Eye (tissue), 1 donor: Measurements from ENCODE around the gene SYNE4.
A peak's percentile ranks its signal among the peaks of the same experiment; 100 is the strongest.
"Not testable (repeated sequence)": the region's sequence is repeated elsewhere in the genome, so short reads cannot be mapped to it uniquely, and the experiment has no call there.

ENCODE experiments used
- DNase-seq: peaks from one replicate; pipeline ENCODE4 v3.0.0-alpha.2; 2015

SYNE4 gene, protein sequence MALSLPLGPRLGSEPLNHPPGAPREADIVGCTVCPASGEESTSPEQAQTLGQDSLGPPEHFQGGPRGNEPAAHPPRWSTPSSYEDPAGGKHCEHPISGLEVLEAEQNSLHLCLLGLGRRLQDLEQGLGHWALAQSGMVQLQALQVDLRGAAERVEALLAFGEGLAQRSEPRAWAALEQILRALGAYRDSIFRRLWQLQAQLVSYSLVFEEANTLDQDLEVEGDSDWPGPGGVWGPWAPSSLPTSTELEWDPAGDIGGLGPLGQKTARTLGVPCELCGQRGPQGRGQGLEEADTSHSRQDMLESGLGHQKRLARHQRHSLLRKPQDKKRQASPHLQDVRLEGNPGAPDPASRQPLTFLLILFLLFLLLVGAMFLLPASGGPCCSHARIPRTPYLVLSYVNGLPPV

DNA sequence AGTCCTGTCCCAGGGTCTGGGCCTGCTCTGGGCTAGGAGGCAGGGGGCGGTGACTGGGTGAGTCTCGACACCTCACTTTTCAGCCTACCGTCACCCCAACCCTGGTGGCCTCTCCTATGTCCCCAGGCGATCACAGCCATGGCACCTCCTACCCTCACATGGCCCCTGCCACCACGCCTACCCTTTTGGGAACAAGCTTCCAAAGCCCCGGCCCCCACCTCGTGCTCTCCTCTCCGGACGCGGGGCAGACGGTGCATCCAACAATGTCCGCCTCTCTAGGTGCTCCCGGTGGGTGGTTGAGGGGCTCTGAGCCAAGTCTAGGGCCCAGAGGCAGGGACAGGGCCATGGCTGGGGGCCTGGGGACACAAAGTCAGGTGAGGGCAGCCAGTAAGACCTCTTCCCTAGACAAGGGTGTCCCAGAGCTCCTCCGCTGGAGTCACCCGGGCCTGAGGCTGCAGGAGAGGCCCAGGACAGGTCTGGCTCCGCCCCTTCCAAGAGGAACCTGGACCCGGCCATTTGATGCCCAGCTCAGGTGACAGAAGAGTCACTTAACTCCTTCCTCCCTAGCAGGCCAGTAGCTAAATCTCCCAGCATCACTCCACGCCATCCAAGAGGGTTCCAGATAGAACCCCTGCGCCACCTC lies at the start of gene SYNE4:
SYNE4 (minus strand) TSS at position 478 of the 643 bp plus-strand sequence; CDS start at position 346, 132 bp downstream.
- DNase-seq: peak; percentile 13

DNA sequence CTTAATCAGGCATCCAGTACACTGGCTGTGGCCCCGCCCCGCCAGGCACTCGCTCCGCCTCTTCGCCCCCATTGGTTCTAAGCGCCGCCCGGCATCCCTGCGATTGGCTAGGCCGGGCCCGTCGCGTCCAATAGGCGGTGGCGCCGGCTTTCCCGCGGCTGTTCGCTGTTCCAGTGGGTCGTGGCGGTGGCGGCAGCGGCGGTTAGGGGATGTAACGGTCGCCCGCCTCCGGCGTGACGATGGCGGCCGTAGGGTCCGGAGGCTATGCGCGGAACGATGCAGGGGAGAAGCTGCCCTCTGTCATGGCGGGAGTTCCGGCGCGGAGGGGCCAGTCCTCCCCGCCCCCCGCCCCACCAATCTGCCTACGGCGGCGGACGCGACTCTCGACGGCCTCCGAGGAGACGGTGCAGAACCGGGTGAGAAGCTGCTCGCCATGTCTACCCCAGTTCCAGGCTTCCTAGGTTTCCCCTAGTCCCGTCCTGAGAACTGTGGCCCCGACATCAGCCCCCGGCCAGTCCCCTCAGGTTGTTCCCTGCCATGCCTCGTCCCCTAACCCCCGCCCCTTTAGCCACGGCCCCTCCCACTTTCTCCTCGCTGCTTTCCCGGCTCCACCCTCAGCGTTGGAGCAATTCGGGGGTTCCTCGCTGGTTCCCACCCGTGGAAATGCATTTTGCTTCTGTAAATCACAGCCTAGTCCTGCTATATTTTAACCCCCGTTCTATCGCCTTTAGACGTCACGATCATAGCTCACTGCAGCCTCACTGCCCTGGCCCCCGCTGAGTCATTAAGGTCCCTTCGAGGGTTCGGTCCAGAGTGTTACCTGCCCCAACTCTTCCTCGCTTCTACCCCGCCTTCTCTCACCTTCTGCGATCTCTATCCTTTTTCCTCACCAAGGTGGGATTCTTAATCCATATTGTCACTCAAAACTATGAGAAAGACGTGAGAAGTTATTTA lies 46.4 kb upstream of the SYNE4 start, which contains the start of gene WDR62:
WDR62 (plus strand) TSS at position 165 of the 954 bp plus-strand sequence; CDS start at position 240, 75 bp downstream.
- DNase-seq: peak; percentile 70

DNA sequence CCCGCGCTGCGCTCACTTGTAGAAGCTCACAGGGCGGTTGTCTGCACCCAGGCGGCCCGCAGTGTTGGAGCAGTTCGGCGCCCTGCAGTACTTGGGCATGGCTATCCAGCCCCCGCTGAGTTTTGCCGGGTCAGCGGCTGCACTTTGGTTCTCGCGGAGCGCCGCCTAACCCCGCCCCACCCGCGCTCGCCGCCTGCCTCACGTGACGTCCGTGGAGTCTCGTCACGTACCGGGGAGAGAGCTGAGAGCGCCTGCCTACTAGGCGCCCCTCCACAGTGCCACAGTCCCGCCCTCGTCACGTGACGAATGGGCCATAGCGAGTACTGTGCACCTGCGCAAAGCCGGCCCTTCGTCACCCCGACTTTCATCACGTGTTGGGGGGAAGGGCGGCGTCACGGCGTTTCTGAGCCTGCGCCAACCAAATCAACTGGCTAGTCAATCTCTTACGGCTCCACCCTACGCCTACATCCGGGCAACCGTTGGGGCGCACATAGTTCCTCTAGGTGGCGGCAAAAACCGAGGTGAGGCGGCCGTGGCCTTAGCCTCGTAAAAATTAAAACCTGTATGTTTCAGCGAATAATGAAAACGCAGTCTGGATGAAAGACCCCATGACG lies 45.6 kb upstream of the SYNE4 start, which contains the start of gene THAP8:
THAP8 (minus strand) TSS at position 167 of the 614 bp plus-strand sequence; CDS start at position 99, 68 bp downstream.
- DNase-seq: peak; percentile 100

DNA sequence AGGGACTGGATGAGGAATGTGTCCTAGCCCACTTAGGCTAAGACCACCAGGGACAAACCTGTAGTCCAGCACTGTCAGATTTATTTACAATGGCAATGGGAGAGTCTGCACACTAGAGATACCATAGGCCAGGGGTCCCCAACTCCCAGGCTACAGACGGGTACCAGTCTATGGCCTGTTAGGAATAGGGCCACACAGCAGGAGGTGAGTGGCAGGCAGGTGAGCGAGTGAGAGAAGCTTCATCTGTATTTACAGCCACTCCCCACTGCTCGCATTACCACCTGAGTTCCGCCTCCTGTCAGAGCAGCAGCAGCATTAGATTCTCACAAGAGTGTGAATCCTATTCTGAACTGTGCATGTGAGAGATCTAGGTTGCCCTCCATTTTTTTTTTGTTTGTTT lies 43.0 kb upstream of the SYNE4 start:
- DNase-seq: no peak

DNA sequence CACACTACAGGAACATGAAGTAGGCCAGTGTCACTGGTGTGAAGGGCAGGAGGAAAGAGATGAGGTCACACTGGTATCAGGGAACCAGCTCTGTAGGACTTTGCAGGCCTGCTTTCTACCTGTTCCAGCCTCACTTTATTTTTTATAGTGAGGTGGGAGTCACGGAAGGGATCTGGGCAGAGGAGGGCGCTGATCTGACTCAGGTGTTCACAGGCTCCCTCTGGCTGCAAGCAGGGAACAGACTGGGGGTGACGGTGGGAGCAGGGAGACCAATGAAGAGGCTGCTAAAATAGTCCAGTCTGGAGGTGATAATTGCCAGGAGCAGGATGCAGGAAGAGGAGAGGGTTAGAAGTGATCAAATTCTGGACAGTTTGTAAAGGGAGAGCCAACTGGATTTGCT lies 42.6 kb upstream of the SYNE4 start:
- DNase-seq: no peak

DNA sequence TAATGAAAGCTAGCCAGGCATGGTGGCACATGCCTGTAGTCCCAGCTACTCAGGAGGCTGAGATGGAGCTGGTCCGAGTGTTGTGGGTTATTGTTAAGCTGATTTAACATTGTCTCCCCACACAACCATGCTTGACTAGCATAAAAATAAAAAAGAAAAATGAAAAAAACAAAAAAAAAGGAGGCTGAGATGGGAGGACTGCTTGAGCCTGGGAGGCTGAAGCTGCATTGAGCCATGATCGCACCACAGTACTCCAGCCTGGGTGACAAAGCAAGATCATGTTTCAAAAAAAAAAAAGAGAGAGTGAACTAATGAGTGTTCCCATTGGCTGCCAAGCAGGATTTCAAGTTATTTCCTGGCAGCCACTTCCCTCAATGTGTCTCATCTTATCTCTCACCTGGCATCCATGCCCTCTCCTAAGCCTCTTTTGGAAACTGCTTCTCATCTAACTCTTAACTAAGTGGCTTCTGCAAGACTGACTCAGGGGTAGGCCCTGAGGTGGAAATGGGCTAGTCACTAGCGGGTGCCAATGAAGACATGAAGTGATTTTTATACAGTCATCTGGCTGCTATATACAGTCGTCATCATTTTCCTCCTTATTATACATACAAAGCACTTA lies 40.6 kb upstream of the SYNE4 start:
- no peak for DNase-seq

DNA sequence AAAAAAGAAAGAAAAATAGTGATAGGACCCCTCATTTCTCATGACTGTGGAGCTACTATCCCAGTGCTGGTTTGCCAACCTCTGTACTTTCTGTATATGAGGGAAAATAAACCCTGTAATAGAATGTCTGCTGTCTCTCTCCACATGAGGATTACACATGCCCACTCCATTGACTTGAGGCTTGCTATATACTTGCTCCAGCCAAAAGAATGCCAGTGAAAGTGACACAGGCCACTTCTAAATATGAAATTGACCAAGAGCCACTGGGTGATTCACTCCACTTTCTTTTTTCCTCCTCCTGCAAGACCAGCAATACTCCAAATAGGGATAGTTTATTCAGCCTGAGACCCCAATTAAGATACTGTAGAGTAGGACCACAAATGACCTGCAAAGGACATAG lies 39.2 kb upstream of the SYNE4 start:
- DNase-seq: no peak

DNA sequence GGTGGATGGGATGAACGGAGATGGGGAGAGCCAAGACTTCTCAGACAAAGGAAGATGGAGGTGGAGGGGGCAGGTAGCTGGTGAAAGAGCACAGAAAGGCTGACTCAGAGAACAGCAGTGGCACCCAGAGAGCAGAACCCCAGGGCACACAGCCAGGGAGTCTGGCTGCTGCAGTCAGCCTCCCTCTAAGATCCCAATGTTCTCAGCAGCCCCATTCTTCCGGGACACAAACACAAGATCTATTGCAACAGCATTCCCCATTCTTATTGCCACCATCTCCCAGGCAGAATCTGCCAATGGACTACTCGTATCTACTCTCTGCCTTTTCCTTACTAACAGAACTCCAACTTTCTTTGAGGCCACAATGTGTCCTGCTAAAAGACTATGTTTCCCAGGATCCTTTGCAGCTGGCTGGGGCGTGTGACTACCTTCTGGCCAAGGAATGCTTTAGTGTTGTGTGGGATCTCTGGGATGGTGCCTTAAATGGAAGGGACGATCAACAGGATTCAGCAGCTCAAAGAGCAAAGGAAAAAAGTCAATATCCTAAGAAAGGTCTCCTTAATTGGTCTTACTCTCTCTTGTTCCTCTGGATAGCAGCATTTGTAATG lies 37.9 kb upstream of the SYNE4 start:
- no peak for DNase-seq

DNA sequence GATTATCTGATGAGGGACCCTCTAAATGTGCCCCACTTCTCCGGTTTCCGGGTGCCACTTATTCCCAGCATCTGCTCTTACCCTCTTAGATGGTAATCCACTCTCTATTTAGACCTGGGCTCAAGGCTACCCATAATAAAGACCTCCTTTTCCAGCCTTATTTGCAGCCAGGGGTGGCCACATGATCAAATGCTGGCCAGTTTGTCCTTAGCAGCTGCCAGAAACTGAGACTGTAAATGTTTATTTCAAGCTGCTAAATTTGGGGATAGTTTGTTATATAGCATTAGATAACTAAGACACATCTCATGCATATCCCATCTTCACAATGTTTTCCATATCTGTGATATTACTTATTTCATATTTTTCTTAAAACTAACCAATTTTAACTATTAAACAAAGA lies 35.3 kb upstream of the SYNE4 start:
- no peak for DNase-seq

DNA sequence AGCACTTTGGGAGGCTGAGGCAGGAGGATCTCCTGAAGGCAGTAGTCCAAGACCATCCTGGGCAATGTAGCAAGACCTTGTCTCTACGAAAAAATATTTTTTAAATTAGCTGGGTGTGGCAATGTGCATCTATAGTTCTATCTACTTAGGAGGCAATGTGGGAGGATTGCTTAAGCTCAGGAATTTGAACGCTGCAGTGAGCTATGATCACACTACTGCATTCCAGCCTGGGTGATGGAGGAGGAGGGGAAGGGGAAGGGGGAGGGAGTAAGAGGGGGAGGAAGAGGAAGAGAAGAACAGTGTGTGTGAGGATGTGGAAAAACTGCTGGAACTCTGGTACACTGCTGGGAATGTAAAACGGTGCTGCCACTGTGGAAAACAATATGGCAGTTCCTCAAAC lies 33.2 kb upstream of the SYNE4 start:
- peak; percentile 61 for DNase-seq

DNA sequence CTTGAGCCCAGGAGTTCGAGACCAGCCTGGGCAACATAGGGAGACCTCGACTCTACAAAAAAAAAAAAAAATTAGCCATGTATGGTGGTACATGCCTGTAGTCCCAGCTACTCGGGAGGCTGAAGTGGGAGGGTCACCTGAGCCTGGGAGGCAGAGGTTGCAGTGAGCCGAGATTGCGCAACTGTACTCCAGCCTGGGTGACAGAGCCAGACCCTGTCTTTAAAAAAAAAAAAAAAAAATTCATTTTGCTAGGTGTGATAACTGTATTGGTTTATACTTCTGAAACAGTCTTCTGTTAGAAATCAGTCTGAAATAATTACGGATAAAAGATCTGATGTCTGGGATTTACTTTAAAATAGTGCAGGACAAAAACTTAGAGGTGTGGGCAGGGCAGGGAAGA lies 32.5 kb upstream of the SYNE4 start:
- DNase-seq: not testable (repeated sequence)

DNA sequence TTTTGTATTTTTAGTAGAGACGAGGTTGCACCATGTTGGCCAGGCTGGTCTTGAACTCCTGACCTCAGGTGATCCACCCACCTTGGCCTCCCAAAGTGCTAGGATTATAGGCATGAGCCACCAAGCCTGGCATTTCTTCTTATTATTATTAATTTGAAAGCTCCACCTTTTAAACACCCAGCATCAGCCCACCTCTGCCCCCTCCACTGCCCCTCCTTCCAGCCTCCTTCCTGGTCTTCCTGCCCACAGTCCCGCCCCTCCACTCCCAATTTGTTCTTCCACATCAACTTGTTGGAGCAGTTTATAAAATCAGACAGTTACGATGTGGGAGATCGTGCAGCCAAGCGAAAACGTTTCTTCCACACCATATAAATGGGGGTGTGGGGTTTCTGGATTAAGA lies 31.9 kb upstream of the SYNE4 start:
- peak; percentile 24 for DNase-seq

DNA sequence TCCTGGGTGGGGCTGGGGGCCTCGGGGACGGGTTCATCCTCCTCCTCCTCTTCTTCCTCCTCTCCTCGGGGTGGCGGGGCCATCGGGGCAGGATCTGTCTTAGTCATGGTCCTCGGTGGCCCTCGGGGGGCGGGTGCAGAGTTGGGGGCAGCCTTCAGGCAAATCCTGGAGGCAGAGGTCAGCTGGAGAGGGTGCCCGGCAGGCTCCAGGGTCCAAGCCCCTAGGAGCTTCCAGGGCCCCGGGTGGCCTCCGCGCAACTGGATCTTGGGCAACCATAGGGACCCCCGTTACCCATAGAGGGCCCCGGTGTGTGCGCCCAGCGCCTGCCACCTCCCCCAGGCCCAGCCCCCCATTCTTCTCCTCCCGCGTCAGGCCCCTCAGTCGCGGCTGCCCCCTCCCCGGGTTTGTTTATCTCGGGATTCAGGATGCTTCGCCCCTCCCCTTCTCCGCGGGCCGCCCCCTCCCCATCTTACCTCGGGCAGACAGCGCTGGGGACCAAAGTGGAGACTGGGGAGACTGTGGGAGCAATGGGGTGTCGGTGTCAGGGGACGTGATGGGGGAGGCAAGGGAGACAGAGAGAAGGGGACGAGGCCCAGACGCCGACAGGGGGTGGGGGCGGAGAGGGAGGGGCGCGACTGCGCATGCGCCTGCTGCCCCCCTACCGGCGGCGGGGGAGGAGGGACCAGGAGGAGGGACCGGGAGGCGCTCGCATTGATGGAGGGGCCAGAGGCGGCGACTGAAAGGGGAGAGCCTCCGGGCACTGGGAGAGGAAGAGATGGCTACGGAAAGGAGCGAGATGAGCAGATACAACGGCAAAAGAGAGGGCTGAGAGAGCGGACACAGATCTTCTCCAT lies 23.9 kb upstream of the SYNE4 start, which contains the start of gene CLIP3:
CLIP3 (minus strand) TSS at position 623 of the 854 bp plus-strand sequence; CDS start at position 107, 516 bp downstream.
- peak; percentile 90 for DNase-seq

DNA sequence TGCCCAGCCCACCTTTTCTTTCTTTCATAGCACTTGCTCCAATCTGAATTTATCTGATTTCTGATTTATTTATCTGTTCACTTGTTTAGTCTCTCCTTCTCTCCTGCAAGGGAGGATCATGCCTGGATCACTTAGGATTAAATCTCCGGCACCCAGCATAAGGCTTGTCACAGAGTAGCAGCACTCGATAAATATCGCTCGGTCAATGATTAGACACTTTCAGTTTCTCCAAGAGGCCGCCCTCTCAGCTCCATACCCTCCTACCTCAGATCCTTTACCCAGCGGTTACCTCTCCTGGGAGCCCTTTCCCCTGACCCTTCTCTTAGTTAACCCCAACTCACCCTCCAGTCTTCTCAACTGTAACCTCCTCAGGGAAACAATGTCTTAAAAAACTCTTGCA lies 22.7 kb upstream of the SYNE4 start:
- DNase-seq: no peak

DNA sequence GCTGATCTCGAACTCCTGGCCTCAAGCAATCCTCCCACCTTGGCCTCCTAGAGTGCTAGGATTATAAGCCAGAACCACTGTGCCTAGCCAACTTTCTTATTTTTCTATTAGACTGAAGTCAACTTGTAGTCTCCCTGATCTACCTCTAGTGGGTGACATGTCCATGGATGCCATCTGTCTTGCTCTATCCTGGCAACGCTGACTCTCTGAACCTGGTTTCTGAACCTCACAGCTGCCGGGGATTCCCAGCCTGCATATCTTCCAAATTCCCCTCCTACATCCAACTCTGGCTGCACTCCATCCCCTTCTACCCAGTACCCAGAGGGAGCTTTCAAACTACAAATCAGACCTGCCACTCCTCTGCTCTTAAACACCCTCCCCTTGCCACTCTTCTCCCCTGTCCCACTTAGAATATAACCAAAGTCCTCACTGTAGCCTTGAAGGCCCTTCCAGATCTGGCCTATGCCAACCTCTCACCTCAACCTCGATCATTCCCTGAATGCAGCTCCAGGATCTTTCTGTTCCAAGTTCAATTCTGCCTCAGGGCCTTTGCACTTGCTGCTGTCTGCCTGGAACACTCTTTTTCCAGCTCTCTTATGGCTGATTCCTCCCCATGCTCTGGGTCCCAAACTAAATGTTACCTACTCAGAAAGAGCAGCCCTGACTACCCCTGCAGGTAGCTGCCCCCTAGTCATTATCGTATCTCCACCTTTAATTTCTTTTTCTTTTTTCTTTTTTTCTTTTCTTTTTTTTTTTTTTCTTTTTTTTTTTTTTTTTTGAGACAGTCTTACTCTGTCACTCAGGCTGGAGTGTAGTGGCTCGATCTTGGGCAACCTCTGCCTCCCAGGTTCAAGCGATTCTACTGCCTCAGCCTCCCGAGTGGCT lies 21.9 kb upstream of the SYNE4 start:
- no peak for DNase-seq

DNA sequence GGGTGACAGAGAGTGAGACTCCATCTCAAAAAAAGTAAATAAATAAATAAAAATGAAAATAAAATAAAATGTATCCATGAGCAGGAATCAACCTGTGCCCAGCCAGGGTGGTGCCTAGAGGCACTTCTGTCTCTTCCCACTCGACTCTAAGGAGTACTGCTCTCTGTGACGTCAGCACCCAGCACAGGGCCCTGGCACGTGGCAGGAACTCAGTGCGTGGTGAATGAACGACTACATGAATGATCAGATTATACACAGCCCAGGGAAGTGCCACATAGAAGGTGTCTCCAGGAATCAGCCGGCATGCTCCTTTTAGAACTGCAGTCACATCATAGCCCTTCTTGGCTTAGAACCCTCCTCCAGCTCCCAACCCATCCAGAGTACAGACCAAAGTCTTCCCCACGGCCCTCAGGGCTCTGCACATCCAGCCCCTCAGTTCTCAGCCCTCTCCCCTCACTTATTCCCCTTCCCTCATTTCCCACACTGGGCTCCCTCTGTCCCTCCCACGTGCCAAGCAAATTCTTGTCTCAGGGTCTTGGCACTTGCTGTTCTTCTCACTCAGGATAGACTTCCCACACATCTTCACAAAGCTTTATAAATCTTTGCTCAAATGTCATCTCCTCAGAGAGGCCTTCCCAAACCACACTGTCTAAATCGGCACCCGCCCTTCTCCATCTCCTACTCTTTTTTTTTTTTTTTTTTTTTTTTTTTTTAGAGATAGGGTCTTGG lies 19.9 kb upstream of the SYNE4 start:
- DNase-seq: no peak

DNA sequence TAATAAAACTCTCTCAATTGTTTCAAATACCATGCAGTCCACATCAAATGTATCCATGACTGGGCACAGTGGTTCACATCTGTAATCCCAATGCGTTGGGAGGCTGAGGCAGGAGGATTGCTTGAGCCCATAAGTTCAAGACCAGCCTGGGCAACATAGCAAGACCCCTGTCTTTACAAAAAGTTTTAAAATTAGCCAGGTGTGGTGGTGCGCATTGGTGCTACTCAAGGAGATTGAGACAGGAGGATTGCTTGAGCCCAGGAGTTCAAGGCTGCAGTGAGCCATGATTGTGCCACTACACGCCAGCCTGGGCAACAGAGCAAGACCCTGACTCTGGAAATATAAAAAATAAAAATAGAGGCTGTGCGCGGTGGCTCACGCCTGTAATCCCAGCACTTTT lies 19.1 kb upstream of the SYNE4 start:
- no peak for DNase-seq

DNA sequence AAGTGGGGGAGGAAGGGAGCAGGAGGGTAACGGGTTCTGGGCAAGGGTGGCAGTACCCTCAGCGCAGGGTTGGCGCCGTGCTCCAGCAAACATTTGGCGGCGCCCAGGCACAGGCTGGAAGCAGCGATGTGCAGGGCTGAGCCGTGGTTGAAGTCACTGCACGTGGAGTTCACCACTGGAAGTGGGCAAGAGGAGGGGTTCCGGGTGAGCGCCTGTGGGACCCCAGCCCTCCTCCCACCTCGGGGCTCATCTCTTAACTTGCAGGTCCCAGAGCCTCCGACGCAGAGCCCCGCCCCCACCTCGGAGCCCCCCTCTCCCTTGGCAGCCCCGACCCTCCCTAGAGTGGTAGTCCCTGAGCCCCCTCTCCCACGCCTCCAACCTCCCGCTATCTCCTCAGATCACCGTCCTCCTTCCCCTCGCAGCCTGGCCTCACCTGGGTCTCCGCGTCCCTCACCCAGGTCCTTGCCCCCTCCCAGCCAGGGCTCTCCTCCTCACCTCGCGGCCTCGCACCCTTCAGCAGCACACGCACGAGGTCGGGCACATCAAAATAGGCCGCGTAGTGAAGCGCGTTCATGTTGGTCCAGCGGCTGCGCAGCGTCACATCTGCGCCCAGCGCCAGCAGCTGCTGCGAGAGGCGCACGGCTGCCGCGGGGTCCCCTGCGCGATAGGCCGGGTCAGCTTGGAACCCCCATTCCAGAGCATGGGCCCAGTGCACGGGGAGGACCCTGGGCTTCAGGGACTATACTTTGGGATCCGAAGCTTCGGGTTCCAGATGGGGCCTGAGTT lies 17.7 kb upstream of the SYNE4 start:
- DNase-seq: no peak
